Hematopoietic multipotent progenitor cell treated with erythropoietin and hydrocortisone succinate and interleukin-3 and kit ligand, for 17 days (in vitro differentiated cells): ENCODE results near the gene ETS2.
"Not testable (repeated sequence)": the region's sequence is repeated elsewhere in the genome, so short reads cannot be mapped to it uniquely, and the experiment has no call there.

Experiments used
- DNase-seq: peaks from one replicate; pipeline ENCODE4 v3.0.0-alpha.2; 2015; ENCODE audit warnings: low spot score

ETS2 gene

DNA sequence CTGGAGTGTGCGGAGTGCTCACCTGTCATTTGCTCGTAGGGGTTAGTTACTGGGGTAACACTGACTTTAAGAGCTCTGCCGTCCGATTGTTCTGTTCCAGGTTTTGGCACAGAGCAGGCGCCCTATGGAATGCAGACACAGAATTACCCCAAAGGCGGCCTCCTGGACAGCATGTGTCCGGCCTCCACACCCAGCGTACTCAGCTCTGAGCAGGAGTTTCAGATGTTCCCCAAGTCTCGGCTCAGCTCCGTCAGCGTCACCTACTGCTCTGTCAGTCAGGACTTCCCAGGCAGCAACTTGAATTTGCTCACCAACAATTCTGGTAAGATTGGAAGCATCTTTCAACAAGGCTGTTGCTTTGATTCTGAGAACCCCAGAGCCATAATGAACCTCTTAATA, 12.6 kb downstream of the ETS2 start:
- no peak for DNase-seq

DNA sequence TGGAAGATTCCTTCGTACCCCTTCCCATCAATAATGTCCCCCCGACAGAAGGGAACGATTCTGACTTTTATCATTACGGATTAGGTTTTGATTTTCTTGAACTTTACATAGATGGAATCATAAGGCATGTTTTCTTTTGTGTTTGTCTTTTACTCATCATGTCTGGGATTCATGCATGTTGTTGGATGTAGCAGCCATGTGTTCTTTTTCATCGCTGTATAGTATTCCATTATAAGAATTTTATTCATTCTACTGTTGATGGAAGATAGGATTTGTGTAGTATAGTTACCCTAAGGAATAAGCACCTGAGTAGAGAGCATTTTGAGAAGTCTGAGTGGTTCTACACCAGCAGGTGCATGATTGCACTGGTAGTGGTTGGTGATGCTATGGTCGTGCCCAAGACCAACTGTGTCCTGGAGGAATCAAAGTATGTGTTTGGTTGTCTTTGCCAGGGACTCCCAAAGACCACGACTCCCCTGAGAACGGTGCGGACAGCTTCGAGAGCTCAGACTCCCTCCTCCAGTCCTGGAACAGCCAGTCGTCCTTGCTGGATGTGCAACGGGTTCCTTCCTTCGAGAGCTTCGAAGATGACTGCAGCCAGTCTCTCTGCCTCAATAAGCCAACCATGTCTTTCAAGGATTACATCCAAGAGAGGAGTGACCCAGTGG, 13.5 kb downstream of the ETS2 start:
- DNase-seq = no peak

DNA sequence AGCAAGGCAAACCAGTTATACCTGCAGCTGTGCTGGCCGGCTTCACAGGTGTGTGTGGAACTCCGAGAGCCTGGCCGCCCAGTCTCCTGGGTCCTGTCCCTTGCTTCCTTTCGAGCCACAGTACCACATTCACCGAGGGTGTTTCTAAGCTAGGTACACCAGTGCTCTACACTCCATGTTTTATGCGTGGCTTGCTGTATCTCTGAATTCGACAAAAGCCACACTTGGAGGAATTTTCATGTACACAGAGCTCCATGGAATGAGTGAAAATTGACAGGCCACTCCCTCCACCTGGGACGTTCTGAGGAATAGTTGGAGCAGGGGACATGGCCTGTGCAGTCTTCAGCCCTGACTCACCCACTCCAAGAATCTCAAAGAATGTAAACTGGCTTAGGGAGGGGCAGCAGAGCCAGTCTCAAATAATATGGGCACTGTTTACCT, 14.0 kb downstream of the ETS2 start:
- DNase-seq = no peak

DNA sequence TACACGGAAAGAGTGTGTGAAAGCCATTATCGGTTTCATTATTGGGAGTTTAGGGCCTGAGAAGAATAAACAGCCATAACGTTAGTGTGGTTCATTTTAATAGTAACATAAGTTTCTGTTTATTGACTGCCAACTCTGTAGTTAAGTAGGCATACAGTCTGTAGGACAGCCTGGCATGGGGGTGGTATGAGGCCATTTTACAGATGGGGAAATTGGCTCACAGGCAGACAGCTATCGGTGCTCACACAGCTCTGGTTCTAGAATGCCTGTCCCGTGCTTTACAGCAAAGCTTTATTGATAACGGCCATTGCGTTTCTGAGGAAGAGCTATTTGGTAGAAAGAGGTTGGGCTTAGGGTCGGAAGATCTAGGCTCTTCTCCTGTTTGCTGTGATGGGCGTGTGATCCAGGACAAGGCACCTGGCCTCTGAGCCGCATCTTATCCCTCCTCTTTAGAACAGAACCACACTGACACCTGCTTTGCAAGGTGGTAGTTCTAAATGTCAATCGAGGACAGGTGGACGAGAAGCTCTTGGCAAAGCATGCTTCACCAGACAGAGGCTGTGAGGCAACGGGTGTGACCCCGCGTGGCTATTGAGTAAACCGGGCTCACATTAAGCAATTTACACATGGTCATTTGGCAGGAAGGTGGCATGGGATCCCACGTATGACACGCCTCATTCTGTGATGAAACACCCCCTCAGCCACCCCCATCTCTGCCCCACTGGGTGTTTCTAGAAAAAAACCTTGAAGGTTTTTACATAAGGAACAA, 14.9 kb downstream of the ETS2 start:
- no peak for DNase-seq

DNA sequence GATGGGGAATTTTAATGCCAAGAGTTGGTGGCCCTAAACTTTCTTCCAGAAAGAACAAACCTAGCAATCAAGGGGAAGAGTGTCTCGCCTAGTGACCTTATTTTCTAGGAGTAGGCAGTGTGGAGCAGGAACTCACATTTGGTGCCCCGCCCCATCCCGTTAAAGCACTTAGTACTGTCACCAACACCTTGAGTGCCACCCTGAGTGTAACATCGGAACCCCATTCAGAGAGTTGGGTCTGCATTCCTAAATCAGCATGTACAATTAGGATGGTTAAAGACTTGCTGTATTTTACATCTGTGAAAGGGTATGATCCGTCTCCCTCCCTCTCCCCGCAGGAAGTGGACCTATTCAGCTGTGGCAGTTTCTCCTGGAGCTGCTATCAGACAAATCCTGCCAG, 15.5 kb downstream of the ETS2 start:
- DNase-seq = no peak

DNA sequence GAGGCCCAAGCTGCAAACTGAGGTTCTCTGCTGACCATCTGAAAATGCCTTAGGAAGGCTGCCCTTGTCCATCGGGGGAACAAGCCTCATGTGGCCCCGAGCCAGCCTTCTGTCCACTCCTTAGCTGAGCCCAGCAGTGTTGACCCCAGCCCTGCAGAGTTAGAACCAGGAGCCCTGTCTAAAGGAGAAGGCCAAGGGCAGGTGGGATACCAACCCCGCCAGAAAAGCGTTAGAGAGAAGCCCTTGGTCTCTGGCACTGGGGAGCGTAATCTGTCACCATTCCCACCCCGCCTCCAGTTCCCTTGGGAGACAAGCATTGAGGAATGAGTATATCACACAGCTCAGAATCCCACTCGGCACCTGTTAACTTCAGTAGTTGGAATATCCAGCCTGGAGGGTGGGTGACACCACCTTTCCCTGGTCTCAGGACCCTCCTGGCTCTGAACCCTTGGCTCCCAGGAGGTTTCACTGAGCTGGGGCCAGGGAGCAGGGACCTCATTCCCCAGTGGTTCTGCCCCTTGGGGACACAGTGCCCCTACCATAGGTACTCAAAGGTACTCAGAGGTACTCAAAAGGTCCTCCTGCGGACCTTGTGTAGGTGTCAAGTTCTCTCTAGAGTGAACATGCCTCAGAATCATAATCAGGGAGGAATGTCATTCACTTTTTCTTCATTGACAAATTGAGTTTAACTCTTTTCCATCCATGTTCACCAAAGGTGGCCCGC, 16.4 kb downstream of the ETS2 start:
- DNase-seq = no peak

DNA sequence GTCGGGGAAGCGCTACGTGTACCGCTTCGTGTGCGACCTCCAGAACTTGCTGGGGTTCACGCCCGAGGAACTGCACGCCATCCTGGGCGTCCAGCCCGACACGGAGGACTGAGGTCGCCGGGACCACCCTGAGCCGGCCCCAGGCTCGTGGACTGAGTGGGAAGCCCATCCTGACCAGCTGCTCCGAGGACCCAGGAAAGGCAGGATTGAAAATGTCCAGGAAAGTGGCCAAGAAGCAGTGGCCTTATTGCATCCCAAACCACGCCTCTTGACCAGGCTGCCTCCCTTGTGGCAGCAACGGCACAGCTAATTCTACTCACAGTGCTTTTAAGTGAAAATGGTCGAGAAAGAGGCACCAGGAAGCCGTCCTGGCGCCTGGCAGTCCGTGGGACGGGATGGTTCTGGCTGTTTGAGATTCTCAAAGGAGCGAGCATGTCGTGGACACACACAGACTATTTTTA, 17.1 kb downstream of the ETS2 start:
- DNase-seq = no peak

DNA sequence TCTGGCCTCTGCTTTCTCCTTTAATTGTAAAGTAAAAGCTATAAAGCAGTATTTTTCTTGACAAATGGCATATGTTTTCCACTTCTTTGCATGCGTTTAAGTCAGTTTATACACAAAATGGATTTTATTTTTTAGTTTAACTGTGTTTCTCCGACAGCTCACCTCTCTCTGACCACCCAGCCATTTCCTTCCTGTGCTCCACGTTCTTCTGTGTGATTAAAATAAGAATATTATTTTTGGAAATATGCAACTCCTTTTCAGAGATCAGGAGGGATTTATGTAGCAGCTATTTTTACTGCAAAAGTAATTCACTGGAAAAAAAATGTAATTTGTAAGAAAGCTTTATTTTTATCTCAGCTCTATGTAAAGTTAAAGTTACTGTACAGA, 18.0 kb downstream of the ETS2 start:
- DNase-seq = no peak

DNA sequence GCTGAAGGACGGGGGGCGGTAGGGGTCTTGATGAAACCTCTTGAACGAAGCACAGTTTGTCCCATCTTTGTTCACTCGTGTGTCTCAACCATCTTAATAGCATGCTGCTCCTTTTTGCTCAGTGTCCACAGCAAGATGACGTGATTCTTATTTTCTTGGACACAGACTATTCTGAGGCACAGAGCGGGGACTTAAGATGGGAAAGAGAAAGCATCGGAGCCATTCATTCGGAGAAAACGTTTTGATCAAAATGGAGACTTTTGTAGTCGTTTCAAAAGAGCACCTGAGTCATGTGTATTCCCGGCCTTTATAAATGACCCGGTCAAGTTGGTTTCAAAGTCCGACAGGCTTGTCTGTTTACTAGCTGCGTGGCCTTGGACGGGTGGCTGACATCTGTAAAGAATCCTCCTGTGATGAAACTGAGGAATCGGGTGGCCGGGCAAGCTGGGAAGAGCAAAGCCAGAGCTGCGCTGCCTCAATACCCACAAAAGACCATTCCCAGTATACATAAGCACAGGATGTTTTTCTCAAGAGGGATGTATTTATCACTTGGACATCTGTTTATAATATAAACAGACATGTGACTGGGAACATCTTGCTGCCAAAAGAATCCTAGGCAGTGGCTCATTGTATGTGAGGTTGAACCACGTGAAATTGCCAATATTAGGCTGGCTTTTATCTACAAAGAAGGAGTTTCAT, 18.5 kb downstream of the ETS2 start:
- no peak for DNase-seq

DNA sequence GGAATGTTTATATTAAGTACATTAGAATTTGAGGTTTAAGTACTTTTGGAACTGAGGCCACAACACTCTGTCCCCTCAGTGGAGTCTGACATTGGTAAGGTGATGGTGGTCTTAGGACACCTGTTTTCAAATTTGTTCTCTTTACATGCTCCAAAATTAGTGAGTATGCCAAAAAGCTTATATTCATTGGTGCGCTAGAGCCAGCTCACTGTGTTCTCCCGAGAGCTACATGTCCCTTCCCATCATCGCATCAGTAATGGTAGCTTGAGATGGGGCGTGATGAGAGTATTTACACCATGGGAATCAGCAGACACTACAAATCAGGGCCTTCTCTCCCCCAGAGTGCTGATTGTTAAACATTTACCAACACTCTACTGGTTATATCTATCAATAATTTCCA, 19.5 kb downstream of the ETS2 start:
- no peak for DNase-seq

DNA sequence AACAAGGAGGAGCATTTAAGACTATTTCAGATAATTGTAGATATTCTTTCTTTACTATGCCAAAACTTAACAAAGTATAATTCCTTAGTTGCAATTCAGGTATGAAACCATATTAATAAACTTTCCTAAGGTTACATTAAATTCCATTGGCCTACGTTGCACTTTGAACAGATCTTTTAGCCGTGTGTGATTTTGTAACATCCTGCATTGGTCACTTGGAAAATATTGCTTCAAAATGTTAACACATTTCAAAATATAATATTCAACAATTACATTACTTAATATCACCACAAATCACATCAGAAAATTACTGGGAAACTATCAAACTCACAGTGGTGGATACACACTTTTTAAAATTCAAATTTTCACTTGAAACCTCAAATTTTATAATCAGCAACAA, 20.2 kb downstream of the ETS2 start:
- DNase-seq = no peak

DNA sequence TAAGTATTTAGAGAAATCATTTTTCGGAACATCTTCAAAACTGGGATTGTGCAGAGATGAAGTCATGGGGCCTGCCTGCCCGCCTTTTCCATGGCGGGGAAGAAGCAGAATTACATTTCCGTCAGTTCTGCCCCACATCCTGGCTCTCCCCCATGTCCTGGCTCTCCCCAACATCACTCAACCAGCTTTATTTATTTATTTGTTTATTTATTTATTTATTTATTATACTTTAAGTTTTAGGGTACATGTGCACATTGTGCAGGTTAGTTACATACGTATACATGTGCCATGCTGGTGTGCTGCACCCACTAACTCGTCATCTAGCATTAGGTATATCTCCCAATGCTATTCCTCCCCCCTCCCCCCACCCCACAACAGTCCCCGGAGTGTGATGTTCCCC, 22.4 kb downstream of the ETS2 start:
- DNase-seq = not testable (repeated sequence)

DNA sequence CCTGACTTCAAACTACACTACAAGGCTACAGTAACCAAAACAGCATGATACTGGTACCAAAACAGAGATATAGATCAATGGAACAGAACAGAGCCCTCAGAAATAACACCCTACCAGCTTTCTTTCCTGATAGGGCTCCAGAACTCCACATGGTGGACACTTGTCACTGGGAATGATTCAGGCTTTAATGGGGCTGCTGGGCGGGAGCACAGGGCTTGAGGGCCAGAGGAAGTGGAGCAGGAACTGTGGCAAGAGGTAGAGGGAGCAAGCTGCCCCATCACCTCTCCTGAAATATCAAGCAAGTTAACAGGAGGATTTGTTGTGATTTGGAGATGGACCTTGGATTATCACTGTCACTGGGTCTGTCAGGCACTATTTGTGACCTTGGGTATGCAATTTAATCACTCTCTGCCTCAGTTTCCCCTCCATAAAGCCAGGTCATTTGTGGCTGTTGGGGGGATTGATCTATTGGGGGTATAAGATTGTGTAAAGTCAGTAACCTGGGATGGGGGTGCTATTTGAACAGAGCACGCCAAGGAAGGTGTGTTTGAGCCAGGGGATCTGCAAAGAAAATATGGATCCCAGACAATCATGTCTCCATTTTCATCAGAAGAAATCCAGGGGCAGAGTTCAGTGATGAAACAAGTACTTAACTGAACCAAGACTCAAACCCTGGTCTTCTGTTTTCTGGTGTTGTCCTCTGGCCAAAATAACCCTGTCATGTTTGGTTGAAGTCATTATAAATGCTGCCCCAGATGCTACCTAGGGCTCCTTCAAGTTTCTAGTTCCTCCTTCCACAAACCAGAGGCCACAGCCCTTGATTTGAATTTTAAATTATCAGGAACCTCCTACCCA, 25.2 kb downstream of the ETS2 start:
- no peak for DNase-seq

DNA sequence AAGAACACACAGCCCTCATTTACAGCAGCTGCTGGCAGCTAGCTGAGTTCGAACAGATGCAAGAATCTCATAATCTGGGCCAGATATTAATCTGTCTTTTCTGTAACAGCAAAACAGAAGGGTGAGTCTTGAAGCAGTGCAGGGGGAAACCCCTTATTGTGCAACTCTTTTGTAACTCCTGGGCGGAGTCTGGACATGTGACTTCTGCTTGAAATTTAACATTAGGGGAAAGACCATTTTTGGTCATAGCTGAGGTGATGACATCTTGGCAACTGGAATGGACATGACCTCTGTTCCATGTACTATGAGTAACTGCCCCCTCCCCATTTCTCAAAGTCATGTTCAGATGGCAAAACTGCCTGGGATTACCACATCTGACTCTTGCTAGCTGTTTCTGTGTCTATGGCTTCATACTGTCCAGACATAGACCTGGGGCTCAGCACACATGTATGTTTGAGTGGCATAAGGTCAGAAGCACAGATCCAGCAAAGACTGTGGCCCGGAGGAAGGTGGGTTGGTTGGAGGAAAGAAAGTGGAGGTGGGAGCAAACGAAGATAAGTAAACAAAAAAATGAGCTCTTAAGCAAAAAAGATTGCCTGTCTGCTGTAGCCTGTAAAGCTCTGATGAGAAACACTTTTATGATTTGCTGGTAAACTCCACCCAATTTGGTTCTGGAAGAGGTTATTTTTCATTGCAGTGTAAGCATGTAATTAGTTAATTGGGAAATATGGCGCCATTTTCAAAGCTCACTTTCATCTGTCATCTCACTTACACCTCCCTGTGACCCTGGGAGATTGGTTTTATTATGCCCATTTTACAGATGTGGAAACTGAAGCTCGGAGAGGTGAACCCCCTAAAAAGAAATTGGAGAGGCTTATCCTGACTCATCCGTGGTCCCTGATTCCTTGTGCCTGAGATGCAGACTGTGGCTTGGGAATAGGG, 26.1 kb downstream of the ETS2 start:
- DNase-seq = no peak

DNA sequence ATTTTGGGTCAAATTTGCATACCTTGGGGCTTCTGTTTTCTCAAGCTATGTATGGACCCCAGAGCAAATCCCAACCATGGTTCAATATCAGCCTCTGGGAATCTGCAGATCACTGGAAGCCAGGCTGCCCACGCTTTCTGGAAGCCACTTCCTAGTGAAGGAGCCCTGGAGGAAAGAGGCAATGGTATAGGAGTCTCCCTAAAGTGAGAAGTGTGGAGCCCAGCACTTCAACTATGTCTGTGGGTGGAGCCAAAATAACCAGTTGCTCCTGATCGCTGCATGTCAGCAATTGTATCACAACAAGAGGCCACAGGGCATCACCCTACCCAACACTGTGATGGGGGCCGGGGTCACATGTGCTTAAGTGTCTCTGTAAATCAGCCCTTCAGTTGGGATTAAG, 26.9 kb downstream of the ETS2 start:
- no peak for DNase-seq

DNA sequence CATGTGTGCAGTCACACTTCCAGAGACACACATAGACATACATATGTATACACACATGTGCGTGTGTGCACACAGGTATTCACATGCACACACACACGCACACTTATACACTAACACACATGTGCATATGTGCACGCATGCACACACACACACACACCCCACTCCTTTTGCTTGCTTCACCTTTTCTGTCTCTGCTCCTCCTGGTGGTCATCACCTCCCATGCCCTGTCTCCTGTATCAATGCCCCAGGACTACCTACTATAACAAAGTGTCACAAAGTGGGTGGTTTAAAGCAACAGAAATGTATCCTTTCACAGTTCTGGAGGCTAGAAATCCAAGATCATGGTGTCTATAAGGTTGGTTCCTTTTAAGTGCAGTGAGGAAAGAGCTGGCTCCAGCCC, 27.4 kb downstream of the ETS2 start:
- no peak for DNase-seq

DNA sequence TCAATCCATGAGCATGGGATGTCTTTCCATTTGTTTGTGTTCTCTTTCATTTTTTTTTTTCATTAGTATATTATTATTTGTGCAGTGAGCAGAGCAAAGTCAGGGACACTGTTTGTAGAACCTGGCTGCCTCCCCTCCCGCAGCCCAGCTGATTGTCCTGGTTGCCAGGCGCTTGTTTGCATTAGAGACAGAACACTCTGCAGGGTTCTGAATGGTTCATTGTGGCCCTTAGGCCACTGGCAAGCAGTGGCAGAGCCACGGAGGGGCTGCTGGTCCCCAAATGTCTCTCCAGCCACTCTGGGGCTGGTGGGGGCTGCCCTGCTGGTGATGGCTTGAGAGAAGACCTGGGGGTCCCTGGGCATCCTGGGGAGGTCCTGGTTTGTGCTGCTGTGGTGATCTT, 29.0 kb downstream of the ETS2 start:
- DNase-seq = no peak

DNA sequence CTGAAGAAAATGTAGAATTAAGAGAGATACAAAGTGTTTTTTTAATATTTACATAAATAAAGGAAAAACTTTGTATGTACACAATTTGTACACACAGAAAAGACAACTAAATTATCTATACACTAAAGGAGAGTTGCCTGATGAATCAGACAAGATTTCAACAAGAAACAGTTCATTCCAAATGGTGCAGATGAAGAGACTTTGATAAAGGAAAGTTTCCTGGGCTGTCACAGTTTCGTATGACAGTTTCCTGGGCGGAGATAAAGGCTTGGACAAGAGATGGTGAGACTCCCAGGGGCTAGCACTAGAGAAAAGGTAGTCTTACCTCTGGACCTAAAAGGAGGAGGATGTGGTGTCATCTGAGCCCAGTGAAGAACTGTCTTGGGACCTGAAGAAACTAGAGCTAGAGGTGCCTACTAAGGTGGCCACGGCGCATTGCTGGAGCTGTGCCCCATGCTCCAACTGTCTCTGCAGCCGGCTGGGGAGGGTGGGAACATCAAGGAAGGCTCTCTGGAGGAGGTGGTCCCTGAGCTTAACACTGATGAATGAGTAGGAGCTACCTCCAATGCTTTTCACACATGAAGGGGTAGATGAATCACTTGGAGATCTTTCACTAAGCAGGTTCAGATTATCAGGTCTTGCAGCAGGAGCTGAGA, 32.2 kb downstream of the ETS2 start:
- no peak for DNase-seq

DNA sequence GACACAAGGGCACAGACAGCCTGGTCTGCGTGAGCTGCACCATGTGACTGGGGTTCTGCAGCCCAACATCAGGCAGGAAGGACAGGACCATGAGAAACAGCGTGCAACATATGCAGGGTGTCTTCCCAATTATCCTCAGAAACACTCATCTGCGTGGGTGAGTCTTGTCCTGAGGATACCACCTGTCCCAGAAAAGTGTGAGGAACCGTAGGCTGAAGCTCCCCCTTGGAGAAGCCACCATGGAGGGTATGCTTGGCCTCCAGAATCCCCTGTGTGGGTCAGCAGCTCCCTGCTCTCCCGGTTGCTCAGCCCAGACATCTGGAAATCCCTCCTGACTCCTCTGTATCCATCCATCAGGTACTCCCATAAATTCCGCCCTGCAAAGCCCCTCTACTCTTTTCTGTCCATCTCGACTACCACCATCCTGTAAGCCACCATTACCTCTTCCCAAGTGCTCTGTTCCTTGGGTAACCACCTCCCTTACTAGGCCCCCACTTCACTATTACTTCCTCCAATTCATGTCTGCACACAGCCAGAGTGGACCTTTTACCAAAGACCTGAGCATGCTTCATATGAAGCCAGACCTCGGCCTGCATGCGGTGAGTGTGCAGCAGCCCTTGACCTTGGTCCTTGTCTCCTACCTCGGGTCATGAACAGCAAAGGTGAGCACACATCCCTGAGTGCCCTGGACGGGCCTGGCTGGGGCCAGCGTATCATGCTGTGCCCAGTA, 33.0 kb downstream of the ETS2 start:
- DNase-seq = no peak
